HFFc6 (cell line): Measurements from ENCODE around the gene ID2. TPM values are rescaled to one million over a fixed set of nuclear protein-coding genes. Genes with fewer than 3 reads are reported as not detected.

Source experiments
- DNase-seq: peaks from one replicate; pipeline ENCODE4 v3.0.0-alpha.2; 2018
- H3K27ac Mint-ChIP-seq: 2 replicates; pipeline ENCODE4 v1.8.0; 2020; ENCODE audit warnings: mild to moderate bottlenecking, mixed read lengths
- H3K27me3 Mint-ChIP-seq: 2 replicates; pipeline ENCODE4 v1.8.0; 2021; ENCODE audit warnings: mild to moderate bottlenecking, moderate library complexity, mixed read lengths; ENCODE audit not compliant: insufficient read depth
- H3K36me3 Mint-ChIP-seq: 2 replicates; pipeline ENCODE4 v1.8.0; 2021; ENCODE audit warnings: low read depth, mixed read lengths
- H3K4me1 Mint-ChIP-seq: 2 replicates; pipeline ENCODE4 v1.8.0; 2020; ENCODE audit warnings: low read depth, mixed read lengths
- H3K4me3 Mint-ChIP-seq: 2 replicates; pipeline ENCODE4 v1.8.0; 2020; ENCODE audit warnings: mild to moderate bottlenecking, moderate library complexity, mixed read lengths
- H3K9me3 Mint-ChIP-seq: 2 replicates; pipeline ENCODE4 v1.8.0; 2020; ENCODE audit warnings: mild to moderate bottlenecking, mixed read lengths
- total RNA-seq, 6 experiments: library from RNA; stranded (reverse); fragmentation: NEBNext Ultra II Directional; extraction: Animal tissue kit (Norgen Biotek cat#: 25700); gene quantifications; 2 replicates in 1 of 6; 3 replicates in 5 of 6; pipeline ENCODE4 v1.2.3, GENCODE V29; 2021
- TF ChIP-seq, protein P1 (sequence below): fragments of 200-600 bp; sonication (generic); IDR thresholded peaks from 2 replicates; pipeline ENCODE4 v1.5.0; 2021; ENCODE audit warnings: antibody characterized with exemption, mild to moderate bottlenecking

ID2 gene
- total RNA-seq, 6 experiments from 2014 or later: 81.3 to 97.1 (median 88.1) TPM

DNA sequence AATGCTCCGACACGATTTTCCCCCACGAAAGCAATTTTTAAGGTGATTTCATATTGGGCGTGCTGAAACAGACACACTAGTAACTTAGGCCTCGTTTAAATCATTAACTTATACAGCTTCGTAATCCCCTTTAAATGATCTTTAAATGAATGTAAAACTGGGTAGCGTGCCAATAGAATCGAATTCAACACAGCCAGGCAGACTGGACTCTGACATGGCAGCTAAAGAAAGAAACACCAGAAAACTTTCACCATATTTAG lies 2.4 kb upstream of the ID2 start:
- peaks cover 44% of the 10 kb centered on the region for H3K4me1 Mint-ChIP-seq
- H3K27me3 Mint-ChIP-seq: peaks cover 10% of the 10 kb centered on the region
- peaks cover 17% of the 10 kb centered on the region for H3K9me3 Mint-ChIP-seq

DNA sequence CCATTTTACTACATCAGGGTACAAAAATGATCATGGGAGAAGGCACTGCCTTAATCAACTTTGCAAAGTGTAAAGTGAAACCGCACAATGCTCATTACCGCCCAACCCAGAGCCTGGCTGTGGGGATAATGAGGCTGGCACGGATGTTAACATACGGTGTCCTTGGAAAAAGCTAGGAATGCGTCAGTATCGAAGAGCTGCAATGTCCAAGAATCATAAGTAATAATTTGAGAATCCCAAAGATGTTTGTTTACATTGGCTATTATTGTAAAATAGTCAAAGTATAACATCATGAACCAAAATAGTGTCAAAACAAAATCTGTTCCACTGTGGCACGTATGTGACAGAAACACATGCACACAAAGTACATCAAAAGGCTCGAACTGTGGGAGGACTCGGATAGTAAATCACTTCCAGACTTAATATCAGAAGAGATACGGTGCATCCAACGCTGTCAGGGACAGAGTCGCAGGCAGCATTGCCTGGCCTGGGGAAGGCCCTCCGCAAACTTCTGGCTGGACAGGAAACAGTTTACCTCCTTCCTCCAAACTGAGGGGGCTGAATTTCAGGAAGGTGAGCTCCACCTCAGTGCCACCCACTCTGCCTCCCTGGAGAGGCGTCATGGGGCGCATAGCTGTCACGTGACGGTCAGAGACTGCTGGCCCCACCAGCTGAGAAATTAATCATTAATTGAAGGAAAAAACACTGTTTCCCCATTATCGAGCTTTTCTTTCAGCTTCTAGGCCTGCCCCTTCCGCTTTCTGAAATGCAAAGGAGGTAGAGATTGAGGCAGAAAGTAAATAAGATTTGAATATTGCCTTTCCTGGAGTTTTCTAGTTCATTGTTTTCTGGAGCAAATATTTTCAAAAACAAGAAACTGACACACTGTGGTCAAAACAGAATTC lies 1.8 kb upstream of the ID2 start:
- Mint-ChIP-seq H3K36me3 (peaks cover 20% of the 10 kb centered on the region), H3K27ac (peak overlapping the region; percentile 98), H3K4me1 (peaks cover 49% of the 10 kb centered on the region), H3K9me3 (peaks cover 12% of the 10 kb centered on the region), H3K27me3 (peaks cover 10% of the 10 kb centered on the region), H3K4me3 (peak overlapping the region; percentile 90)
- no peak for DNase-seq
- TF ChIP-seq, protein P1, sequence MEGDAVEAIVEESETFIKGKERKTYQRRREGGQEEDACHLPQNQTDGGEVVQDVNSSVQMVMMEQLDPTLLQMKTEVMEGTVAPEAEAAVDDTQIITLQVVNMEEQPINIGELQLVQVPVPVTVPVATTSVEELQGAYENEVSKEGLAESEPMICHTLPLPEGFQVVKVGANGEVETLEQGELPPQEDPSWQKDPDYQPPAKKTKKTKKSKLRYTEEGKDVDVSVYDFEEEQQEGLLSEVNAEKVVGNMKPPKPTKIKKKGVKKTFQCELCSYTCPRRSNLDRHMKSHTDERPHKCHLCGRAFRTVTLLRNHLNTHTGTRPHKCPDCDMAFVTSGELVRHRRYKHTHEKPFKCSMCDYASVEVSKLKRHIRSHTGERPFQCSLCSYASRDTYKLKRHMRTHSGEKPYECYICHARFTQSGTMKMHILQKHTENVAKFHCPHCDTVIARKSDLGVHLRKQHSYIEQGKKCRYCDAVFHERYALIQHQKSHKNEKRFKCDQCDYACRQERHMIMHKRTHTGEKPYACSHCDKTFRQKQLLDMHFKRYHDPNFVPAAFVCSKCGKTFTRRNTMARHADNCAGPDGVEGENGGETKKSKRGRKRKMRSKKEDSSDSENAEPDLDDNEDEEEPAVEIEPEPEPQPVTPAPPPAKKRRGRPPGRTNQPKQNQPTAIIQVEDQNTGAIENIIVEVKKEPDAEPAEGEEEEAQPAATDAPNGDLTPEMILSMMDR: no peak

More for the DNA sequence above, 2.4 kb upstream of the ID2 start:
- no peak for DNase-seq
- Mint-ChIP-seq H3K4me3 (peak overlapping the region; percentile 90), H3K36me3 (peaks cover 25% of the 10 kb centered on the region), H3K27ac (peak overlapping the region; percentile 98)
- TF ChIP-seq, protein P1: no peak

DNA sequence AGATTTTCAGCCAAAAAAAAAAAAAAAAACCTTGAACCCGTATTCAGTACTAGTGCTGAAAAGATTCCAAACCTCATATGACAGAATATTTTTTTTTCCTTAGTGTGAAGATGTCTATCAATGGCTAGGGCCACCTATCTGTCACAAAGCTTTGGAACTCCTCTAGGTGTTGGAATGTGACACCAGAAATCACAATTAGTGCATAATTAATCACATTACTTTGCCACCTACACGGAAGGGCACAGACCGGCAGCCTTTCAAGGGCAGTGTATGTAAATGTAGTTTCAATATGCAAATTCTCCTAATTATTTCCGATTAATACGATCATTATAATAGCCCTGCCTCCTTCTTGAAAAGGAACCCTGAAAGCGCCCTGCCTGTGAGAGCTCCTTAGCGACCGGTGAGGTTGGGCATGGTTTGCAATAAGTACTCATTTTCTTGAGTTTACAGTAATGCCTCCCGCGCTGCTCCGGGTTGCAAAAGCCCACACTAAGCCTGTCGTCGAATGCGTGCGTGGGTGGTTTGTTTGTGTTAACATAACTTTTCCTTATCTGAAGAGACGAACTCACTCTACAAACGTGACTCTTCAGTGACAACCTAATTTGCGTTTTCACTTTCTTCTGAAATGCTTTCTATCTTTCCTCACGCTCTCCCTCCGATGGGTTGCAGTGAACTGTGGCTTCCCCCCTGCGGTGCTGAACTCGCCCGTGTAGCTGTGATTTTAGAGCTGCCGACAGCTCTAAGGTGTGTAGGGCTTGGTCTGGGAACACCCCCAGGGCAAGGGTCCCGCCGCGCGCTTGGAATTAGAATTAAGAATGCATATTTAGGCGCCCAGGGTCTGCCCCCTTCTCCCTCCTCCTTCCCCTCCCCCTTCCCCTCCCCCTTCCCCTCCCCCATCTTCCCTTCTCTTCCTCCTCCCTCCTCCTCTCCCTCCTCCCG lies 765 bp upstream of the ID2 start:
- Mint-ChIP-seq H3K9me3 (peaks cover 10% of the 10 kb centered on the region), H3K4me1 (peaks cover 47% of the 10 kb centered on the region), H3K27me3 (peaks cover 10% of the 10 kb centered on the region), H3K36me3 (peaks cover 20% of the 10 kb centered on the region), H3K27ac (peak overlapping the region; percentile 98), H3K4me3 (peak overlapping the region; percentile 90)
- TF ChIP-seq, protein P1: no peak
- DNase-seq: peak; percentile 81

DNA sequence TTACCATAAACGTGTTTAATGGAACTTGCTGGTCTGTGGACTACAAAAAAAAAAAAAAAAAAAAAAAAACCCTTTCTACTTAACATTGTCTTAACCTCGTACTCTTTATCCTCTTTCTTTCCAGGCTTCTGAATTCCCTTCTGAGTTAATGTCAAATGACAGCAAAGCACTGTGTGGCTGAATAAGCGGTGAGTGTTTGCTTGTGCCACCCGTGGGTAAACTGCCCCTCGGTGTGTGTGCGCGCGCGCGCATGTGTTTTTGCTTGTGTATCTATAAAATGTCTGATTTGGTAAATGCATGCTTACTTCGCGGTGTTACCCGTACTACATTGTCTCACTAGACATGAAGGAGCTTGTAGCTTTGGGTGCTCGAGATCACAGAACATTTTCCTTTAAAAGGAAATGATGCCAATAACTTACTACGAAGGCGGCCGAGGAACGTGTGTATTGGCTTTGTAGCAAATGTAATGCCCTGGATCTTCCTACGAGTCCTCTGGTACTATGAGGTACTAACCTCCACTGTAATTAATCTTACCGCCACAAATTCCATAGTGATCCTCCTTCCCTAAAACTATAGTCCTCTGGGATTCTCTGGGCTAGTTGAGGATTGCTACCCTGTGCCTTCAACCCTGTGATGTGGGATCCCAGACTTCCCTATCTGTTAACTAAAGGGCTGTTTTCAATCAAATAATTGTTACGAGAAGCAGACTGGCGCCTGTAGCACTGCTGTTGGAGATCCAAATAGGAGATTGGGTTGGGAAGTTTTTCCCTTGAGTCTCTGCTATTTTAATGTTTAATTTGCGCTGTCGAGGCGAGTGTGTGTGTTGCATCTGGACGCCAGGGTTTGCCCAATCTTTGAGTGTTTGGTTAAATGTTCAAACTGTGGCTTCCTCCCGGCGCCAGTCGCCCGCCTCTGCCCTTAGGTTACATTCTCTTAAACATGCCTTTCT lies 1.1 kb downstream of the ID2 start:
- peak; percentile 63 for DNase-seq
- Mint-ChIP-seq H3K36me3 (peaks cover 20% of the 10 kb centered on the region), H3K4me1 (peaks cover 32% of the 10 kb centered on the region), H3K4me3 (peak overlapping the region; percentile 99), H3K9me3 (peaks cover 10% of the 10 kb centered on the region), H3K27ac (peak overlapping the region; percentile 89), H3K27me3 (peaks cover 10% of the 10 kb centered on the region)
- TF ChIP-seq, protein P1: peak; percentile 10; the same call in 1 of the 2 replicates

DNA sequence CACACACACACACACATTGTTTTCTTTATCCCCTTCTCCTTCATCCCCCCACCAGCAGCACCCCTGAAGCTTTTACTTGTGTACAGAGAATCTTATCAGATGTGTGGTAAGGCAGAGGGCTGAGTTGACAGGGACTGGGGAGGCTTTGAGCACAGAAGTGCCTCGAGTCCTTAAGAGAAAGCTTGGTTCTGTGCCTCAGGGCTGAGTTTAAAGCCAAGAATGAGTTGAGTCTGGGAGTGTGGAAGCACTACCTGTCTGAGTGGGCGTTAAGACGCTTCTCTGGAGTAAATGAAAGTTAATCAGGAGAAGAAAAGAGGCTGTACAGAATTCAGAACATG lies 2.7 kb downstream of the ID2 start:
- no peak for DNase-seq
- peaks cover 20% of the 10 kb centered on the region for H3K36me3 Mint-ChIP-seq
- peaks cover 8% of the 10 kb centered on the region for H3K27me3 Mint-ChIP-seq
- TF ChIP-seq, protein P1: no peak
- H3K4me1 Mint-ChIP-seq: peaks cover 27% of the 10 kb centered on the region
- H3K27ac Mint-ChIP-seq: peak overlapping the region; percentile 82
- H3K9me3 Mint-ChIP-seq: peaks cover 10% of the 10 kb centered on the region
- H3K4me3 Mint-ChIP-seq: peak overlapping the region; percentile 99
